ENCODE results near the gene CAMTA1. TPM values are rescaled to one million over a fixed set of nuclear protein-coding genes. Genes with fewer than 3 reads are reported as not detected.

The CAMTA1 gene
- total RNA-seq, 1 donor from 2014 or later = 51.8 TPM

GRCh38 chr1:7389906-7390603 lies 604.8 kb downstream of the CAMTA1 start:
- DNase-seq (ENCODE audit: low spot score) = peak; percentile 88

- DNase-seq (ENCODE audit: low spot score) = peak; percentile 62
These were observed 605.3 kb downstream of the CAMTA1 start for GRCh38 chr1:7390604-7391000.

- DNase-seq (ENCODE audit: low spot score) = peak; percentile 30
These were observed 607.9 kb downstream of the CAMTA1 start for GRCh38 chr1:7393136-7393535.

GRCh38 chr1:7395251-7395650 lies 610.0 kb downstream of the CAMTA1 start:
- DNase-seq (ENCODE audit: low spot score) = no peak

- DNase-seq (ENCODE audit: low spot score) = no peak
These were observed 613.7 kb downstream of the CAMTA1 start for GRCh38 chr1:7398982-7399381.

- DNase-seq (ENCODE audit: low spot score) = no peak
These were observed 614.4 kb downstream of the CAMTA1 start for GRCh38 chr1:7399514-7400125.

GRCh38 chr1:7400566-7400965 lies 615.3 kb downstream of the CAMTA1 start:
- no peak for DNase-seq (ENCODE audit: low spot score)

GRCh38 chr1:7401814-7402547 lies 616.7 kb downstream of the CAMTA1 start:
- DNase-seq (ENCODE audit: low spot score) = peak; percentile 14

GRCh38 chr1:7402548-7402850 lies 617.2 kb downstream of the CAMTA1 start:
- DNase-seq (ENCODE audit: low spot score) = no peak

GRCh38 chr1:7403265-7404045 lies 618.2 kb downstream of the CAMTA1 start:
- peak; percentile 62 for DNase-seq (ENCODE audit: low spot score)

- DNase-seq (ENCODE audit: low spot score) = peak; percentile 60
These were observed 618.9 kb downstream of the CAMTA1 start for GRCh38 chr1:7404046-7404742.

GRCh38 chr1:7405844-7406500 lies 620.7 kb downstream of the CAMTA1 start:
- peak; percentile 62 for DNase-seq (ENCODE audit: low spot score)

GRCh38 chr1:7406641-7407543 lies 621.6 kb downstream of the CAMTA1 start:
- DNase-seq (ENCODE audit: low spot score) = peak; percentile 78

GRCh38 chr1:7407544-7407895 lies 622.3 kb downstream of the CAMTA1 start:
- peak; percentile 60 for DNase-seq (ENCODE audit: low spot score)

- peak; percentile 60 for DNase-seq (ENCODE audit: low spot score)
These were observed 622.9 kb downstream of the CAMTA1 start for GRCh38 chr1:7407980-7408770.

GRCh38 chr1:7408771-7409150 lies 623.5 kb downstream of the CAMTA1 start:
- DNase-seq (ENCODE audit: low spot score) = peak; percentile 57

- peak; percentile 85 for DNase-seq (ENCODE audit: low spot score)
These were observed 624.0 kb downstream of the CAMTA1 start for GRCh38 chr1:7409278-7409677.

GRCh38 chr1:7410156-7410555 lies 624.9 kb downstream of the CAMTA1 start:
- peak; percentile 39 for DNase-seq (ENCODE audit: low spot score)

- DNase-seq (ENCODE audit: low spot score) = peak; percentile 49
These were observed 632.4 kb downstream of the CAMTA1 start for GRCh38 chr1:7417618-7418017.

All from mesenteric fat pad (tissue), 1 donor.